ENCODE measurements around the gene TXNDC16.

Gene TXNDC16

DNA sequence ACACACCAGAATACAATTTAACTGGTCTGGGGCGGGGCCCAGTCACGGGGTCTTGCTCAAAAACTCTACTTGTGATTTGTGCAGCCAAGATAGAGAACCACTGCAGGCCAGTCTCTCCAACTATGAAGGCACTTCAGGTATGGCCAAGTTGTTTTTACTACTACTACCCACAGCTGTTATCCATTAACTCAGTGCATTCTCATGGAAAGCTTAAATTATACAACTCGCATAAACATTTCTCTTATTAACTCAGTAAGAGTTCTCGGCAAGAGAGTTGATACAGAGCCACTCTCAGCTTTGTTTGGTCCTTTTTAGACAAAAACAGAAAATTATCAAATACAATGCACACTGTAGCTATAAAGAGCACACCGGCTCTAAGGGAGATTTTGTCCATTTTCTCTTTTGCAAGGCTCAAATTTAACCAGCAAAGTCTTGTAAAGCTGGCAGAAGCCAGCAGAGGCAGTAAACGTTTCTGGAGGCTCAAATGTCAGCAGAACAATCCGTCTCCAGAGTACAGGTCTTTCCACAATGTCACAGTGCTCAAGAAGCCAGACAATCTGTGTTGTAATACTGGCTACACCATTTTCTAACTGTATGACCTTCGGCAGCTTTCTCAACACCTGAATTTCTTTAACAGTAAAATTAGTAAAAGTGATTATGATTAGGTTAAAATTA is 152.2 kb downstream of the TXNDC16 start:
- no peak for DNase-seq (ENCODE audit: low read depth)
- no peak overlapping the region for H3K4me3 ChIP-seq (ENCODE audit: low read depth, low read length)
- TF ChIP-seq, protein P1, sequence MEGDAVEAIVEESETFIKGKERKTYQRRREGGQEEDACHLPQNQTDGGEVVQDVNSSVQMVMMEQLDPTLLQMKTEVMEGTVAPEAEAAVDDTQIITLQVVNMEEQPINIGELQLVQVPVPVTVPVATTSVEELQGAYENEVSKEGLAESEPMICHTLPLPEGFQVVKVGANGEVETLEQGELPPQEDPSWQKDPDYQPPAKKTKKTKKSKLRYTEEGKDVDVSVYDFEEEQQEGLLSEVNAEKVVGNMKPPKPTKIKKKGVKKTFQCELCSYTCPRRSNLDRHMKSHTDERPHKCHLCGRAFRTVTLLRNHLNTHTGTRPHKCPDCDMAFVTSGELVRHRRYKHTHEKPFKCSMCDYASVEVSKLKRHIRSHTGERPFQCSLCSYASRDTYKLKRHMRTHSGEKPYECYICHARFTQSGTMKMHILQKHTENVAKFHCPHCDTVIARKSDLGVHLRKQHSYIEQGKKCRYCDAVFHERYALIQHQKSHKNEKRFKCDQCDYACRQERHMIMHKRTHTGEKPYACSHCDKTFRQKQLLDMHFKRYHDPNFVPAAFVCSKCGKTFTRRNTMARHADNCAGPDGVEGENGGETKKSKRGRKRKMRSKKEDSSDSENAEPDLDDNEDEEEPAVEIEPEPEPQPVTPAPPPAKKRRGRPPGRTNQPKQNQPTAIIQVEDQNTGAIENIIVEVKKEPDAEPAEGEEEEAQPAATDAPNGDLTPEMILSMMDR (IDR thresholded peaks at IDR 0.05; ENCODE audit: insufficient read depth, low read depth, low read length, missing control alignments): no peak

DNA sequence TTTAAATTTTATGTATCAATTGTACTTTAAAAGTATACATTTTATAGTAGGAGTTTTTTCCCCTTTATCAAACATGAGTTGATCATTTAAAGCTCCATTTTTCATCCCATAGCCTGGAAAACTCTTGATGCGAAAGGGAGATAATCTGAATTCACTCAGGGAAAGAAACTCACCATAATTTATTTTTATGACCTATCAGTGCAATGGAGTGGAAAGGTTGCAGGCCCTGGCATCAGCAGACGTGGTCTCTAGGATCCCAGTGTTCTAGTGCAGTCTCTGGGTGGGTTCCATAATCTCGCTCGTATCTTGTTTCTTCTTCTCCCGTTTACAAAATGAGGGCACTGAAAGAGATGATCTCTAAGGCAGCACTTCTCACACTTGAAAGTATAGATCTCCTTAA is 153.2 kb downstream of the TXNDC16 start:
- no peak for DNase-seq (ENCODE audit: low read depth)
- TF ChIP-seq, protein P1 (IDR thresholded peaks at IDR 0.05; ENCODE audit: insufficient read depth, low read depth, low read length, missing control alignments): no peak
- H3K4me3 ChIP-seq (ENCODE audit: low read depth, low read length): no peak overlapping the region

DNA sequence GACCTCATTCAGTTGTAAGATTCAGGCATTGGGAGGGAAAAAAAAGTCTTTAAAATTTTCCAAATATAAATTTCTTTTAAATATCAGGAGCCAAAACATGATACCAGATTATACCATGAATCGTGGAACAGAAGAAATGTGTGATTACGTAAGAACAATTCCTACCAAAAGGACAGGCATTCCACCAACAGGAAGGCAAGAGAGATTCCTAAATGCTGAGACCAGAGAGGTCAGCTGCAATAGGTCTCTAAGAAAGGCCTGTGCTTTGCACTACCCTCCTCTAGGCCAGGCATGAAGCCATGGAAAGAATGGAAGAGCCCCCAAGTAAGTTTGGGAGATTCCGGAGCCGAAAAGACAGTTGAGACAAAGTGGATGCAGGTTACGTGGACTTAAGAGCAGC is 154.5 kb downstream of the TXNDC16 start:
- TF ChIP-seq, protein P1 (IDR thresholded peaks at IDR 0.05; ENCODE audit: insufficient read depth, low read depth, low read length, missing control alignments): no peak
- H3K4me3 ChIP-seq (ENCODE audit: low read depth, low read length): no peak overlapping the region
- DNase-seq (ENCODE audit: low read depth): no peak

DNA sequence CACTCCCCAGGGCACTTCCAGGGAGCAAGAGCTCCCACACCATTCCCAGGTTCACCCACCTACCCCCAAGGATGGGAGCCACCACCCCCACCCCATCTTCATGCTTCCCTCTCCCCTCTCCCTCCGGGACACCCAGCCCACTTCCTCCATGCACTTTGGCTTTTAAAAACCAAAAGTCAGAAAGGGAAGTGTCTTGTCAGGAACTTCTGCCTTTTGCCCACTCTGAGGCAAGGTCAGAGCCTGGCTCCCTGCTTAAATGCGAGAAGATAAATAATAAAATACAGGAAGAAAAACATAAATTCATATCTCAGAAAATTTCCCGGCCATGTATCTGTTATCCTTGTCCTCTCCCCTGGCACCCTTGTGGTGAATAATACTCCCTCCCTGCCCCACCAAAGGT is 156.6 kb downstream of the TXNDC16 start:
- TF ChIP-seq, protein P1 (IDR thresholded peaks at IDR 0.05; ENCODE audit: insufficient read depth, low read depth, low read length, missing control alignments): no peak
- DNase-seq (ENCODE audit: low read depth): no peak
- no peak overlapping the region for H3K4me3 ChIP-seq (ENCODE audit: low read depth, low read length)

DNA sequence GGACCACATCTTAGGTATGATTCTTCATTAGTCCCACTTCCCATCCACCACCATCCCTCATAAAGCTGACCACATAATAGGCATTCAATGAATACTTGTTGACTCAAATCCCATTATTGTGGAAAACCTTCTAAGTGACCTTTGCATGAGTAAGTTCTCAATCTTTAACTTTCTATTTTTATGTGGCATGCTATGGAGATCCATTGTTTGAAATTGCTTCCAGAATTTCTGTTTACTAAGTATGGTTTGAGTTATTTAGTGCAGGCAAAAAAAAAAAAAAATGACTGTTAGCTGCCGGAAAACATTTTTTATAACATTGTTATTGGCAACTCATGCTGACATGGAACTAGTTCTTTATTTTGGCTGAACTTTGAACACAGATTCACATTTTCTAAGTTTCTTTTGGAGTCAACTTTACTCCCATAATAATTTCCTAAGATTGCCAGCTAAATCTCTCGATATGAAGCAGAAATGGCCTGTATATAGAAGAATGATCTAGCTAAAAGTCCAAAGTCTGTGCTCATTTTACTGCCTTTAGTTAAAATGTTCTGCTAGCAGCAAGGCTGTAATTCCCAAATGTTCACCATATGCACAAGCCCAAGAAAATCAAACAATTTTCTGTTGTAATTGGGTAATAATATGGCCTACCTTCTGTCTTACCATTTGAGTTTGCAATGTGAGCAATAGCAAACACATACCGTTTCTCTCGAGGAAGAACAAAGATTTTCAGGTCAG is 160.3 kb downstream of the TXNDC16 start:
- H3K4me3 ChIP-seq (ENCODE audit: low read depth, low read length): no peak overlapping the region
- no peak for DNase-seq (ENCODE audit: low read depth)
- TF ChIP-seq, protein P1 (IDR thresholded peaks at IDR 0.05; ENCODE audit: insufficient read depth, low read depth, low read length, missing control alignments): no peak
